Stimulated activated CD4-positive, alpha-beta T cell treated with anti-CD3 and anti-CD28 coated beads, Interleukin-12 subunit alpha, Interleukin-12 subunit beta, amount 100 ng/mL, for 24 hours (primary cell): ENCODE data around the gene RPAP2.

Experiments
- DNase-seq, 2 experiments: peaks; one replicate each; pipeline ENCODE4 v3.0.0-alpha.2; 2020; ENCODE audit warnings: low read depth in 2 of 2

RPAP2 gene

DNA sequence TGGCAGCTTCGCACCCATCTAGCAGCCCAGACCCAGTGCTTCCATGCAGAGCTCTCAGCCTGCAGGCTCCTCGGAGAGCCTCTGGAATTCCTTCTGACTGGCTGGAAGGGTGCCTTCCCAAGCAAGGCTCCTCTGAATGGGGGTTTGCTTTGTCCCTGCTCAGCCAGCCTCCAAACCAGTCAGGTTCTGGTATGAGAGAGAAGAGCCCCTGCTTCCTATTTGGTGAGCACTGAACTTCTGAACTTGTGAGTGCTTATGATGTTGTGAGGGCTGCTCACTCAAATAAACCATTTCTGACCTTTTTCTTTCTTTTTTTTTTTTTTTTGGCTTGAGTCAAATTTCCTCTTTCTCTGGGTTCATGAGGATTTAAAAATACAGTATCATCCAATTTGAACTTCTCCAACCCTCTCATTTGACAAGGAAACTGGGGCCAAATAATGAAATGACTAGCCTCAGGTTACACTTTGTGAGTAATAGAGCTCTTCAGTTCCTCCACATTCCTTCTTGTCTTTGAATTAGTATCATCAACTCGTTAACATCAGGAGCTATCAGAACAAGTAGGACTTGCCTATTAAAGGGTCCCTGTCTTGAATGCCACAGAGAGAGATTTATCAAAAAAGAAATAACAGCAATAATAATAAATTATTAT lies 148.3 kb downstream of the RPAP2 start:
- no peak for DNase-seq

DNA sequence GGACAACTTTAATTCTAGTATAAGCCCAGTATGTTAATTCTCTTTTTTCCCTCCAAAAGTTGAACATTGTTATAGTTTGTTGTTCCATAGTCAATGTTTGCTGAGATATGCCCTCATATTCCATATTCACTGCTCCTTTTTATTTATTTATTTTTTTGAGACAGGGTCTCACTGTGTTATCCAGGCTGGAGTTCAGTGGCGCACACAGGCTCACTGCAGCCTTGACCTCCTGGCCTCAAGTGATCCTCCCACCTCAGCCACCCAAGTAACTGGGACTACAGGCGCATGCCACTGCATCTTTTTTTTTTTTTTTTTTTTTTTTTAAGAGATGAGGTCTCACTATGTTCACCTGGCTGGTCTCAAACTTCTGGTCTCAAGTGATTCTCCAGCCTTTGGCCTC lies 149.1 kb downstream of the RPAP2 start:
- no peak for DNase-seq
